ENCODE measurements around the gene EFHD2. TPM values are rescaled to one million over a fixed set of nuclear protein-coding genes. Genes with fewer than 3 reads are reported as not detected.

EFHD2 gene
- total RNA-seq, 1 experiment from 2014 or later = 69.7 TPM

- no peak overlapping the region for H3K4me3 ChIP-seq (replicated peaks in 1 of 2; ENCODE audit: low read depth in 1 of 2, low read length in 2 of 2)
- H3K9me3 ChIP-seq (ENCODE audit: control insufficient read depth in 1 of 2, insufficient read depth in 1 of 2, low read depth in 1 of 2, low read length in 2 of 2) = no peaks in the 10 kb centered on the region
- H2AFZ ChIP-seq (ENCODE audit: low read depth, low read length, poor library complexity, severe bottlenecking) = no peak overlapping the region
- CTCF ChIA-PET = interaction anchor here (0.6 to 4.4 kb wide), 7 partner anchors 12 to 302 kb away, joined by 3 to 48 read pairs (median 4); partner anchors contain the start of gene EFHD2
- H3K9me2 ChIP-seq (ENCODE audit: insufficient read depth) = no peaks in the 10 kb centered on the region
- ATAC-seq = peak; percentile 66
- no peak overlapping the region for H3K27ac ChIP-seq (ENCODE audit: low read depth, low read length)
- no peak overlapping the region for H3K9ac ChIP-seq (ENCODE audit: low read length)
- RAD21 ChIA-PET (ENCODE audit: low non-redundant PET in 1 of 2, low total read pairs in 2 of 2, uncharacterized antibody in 2 of 2, unreplicated experiment in 2 of 2) = interaction anchor here (3.0 to 4.1 kb wide), 2 partner anchors 107 to 108 kb away, joined by 15 to 22 read pairs; no protein-coding TSS in a partner anchor
- no peaks in the 10 kb centered on the region; the same call in 1 of the 2 replicates for H3K79me2 ChIP-seq (ENCODE audit: insufficient read depth, low read length)
- no peaks in the 10 kb centered on the region for H3K27me3 ChIP-seq (ENCODE audit: insufficient read depth, low read length)
- H3K4me2 ChIP-seq (ENCODE audit: low read length) = no peak overlapping the region
- POLR2A ChIA-PET = no interaction called here
- peaks cover 7 to 48% of the 10 kb centered on the region in 2 experiments; a peak in 3 of 4 replicates for H3K4me1 ChIP-seq (ENCODE audit: control insufficient read depth in 1 of 2, insufficient read depth in 2 of 2, low read length in 2 of 2)
- BruUV-seq (replicated peaks) = no TSS peak
- DNase-seq (ENCODE audit: low read depth, low spot score) = no peak
- intact Hi-C loops (cut with micrococcal nuclease) = loop anchor here (1.0 to 2.0 kb wide), 2 partner anchors 108 to 302 kb away; no protein-coding TSS in a partner anchor
- TF ChIP-seq CEBPB (IDR thresholded peaks at IDR 0.05; ENCODE audit: low read depth) (no peak), ZFX (IDR thresholded peaks at IDR 0.05) (no peak), POLR2AphosphoS5 (IDR thresholded peaks at IDR 0.05; ENCODE audit: low read depth, low read length) (peak; percentile 11; the same call in 1 of the 2 replicates), ZNF274 (IDR thresholded peaks at IDR 0.05; ENCODE audit: low read depth, low read length) (no peak), CTCF (IDR thresholded peaks at IDR 0.05 in 2 of 3, conservative IDR thresholded peaks at IDR 0.05 in 1 of 3; ENCODE audit: borderline replicate concordance in 1 of 3, insufficient read depth in 1 of 3, low read depth in 2 of 3, low read length in 2 of 3) (peak; percentile 82 to 94 (median 92)), ATF3 (IDR thresholded peaks at IDR 0.05) (no peak), EZH2phosphoT487 (IDR thresholded peaks at IDR 0.05; ENCODE audit: borderline replicate concordance) (no peak), MAX (IDR thresholded peaks at IDR 0.05) (no peak; the same call in 1 of the 2 replicates), RAD21 (IDR thresholded peaks at IDR 0.05; ENCODE audit: low read depth) (peak; percentile 95)
- H4K20me1 ChIP-seq (ENCODE audit: insufficient read depth) = no peaks in the 10 kb centered on the region
- peaks cover 0 to 5% of the 10 kb centered on the region in 2 experiments; a peak in 1 of 4 replicates for H3K36me3 ChIP-seq (ENCODE audit: control insufficient read depth in 1 of 2, insufficient read depth in 2 of 2, low read length in 2 of 2)
Measured at GRCh38 chr1:15430787-15431570, 21.3 kb downstream of the EFHD2 start.

Data from HCT116 (cell line).